AML-193 (cell line): ENCODE data around the gene KLF9.

Source experiments
- DNase-seq, 2 experiments: peaks; one replicate each; lab custom pipeline; 2025; lab: John Stamatoyannopoulos, UW

Gene KLF9

DNA sequence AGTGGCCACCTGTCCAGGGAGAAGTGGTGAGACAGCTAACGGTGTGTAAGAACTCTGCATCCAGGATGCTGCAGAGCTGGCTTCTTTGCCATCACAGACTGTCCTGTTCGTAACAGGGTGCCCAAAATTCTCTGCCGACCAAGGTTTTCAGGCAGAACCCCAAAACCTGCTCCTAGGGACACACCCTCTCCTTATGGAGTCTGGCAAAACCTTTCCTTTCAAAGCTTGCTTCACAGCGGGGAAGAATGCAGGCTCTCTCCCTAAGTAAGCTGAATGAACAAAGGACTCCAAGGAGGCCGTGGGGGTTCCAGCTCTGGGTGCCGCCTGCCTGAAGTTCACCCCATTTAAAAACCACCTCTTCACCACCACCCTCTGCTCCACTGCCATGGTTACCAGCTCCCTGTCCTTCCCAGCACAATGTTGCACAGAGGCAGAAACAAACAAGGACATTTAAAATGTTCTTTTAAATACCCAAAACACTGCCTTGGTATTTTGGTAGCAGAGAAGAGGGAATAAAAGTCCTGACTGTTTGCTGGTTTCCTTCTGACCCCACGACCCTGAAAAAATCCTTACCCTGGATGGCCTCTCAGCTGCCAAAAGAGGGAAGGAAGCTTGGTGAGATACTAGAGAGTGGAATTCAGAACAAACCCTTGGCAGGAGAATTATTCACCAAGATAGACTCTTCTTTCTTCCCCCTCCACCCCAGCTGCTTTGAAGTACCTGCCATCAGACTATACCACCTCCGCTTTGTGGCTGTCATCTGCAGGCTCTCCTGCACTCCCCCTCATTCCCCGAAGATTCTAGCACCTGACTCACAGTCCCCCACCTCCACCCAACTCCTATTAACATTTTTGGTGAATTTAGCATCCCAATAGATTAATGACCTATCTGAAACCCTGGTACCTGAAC, 7.1 kb upstream of the KLF9 start:
- peak; percentile 24 to 27 for DNase-seq

DNA sequence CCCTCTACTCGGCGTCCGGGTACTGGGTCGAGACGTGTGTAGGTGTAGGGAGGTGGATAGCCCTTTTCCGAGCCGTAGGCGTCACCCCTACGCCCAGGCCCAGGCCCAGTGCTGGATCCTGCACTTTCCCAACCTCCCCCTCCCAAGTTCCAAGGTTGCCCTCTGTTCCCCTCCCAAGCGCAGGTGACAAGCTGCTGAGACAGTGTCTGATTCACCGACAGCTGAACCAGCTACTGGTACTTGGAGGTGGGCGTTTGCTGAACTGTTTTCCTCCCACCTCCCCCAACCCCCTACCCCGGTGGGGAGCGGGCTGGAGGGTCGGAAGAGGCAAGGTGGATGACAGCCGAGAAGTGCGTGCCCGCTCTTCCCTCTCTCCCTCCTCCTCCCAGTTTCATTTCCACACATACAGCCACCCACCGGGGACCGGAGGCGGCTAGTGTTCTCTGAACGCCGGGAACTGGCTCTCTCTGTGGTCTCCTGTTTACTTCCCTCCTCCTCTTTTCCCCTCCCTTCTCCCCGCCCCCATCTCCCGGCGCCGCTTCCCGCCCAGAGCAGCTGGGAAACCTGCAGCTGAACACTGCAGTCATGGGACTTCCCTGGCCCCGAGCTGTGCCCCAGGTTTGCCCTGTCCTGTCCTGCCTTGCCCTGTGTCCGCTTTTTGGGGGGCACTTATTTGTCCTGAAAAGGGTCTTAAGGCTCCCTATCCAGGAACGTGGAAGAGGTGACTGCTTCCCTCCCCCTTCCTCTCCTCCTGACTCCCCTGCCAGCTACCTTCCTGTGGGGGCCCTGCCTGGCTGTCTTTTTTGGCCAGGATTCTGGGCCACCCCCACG, 6.2 kb upstream of the KLF9 start:
- DNase-seq = peak; percentile 50 to 52

DNA sequence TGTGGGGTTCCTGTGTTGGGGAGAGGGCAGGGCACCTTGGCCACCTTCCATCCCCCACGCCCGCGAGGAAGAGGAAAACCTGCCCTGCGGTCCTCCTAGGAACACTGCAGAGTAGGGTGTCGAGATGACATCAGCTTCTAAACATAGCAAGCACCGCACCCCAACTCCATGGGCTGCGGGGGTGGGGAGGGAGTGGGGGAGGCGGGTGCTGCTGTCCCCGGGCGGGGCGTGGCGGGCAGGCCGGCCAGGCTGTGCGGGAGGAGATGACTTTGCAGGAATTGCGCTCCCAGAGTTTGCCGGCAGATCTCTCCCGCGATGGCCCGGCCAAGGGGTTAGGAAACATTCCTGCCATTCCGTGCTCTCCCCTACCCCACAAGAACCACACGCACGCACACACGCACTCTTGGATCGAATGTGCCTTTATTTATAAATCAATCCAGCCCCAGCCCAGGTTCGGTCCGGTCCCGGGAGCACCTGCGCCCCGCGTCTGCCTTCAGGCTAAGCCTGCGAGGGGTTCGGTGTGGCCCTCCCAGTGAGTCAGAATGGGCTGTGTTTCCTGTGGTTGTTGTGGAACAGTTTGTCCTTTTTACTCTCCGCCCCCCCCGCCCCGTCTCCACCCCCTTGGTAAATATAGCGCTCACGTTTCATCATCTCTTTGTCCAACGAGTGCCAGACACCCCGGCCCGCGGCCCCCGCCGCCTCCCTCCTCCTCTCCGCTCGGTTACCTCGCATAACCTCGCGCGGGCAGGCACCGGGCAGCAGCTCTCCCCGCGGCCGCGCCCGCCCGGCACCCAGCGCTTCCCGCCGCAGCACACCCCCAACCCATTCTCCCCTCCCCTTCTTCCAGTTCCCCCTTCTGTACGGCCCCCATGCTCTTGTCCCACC, 5.3 kb upstream of the KLF9 start:
- DNase-seq = peak; percentile 93 to 96

DNA sequence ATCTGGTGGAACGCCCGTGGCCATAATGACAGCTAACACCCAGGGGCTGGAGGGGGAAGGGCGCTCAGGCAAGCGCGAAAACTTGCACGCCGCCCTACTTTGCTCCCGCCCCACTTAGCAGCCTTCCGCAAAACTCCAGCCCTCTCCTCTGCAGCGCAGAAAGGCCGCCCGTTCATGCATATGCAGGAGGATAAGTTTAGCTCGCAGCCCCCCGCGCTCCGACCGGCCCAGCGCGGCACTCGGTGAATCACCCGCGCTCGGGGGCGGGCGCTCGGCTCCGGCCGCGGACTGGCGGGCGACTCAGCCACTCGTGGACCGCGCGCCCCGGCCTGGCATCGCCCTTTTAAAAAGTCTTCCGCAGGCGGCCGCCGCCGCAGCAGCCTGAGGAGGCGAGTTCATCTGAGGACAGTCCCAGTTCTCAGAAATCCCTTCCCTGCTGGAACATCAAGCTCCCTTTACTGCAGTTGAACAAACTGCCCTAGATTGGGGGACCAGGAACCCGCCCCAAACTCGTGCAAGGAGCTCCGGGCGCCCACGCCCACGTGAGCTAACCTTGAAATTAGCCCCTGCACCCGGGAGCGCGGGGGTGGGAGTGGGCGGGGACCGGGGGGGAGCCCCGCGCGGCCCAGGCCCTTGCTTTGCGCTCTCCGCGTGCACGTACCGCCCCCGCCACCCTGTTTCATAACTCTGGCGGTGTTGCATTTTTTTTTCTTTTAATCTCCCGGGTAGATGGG, 4.5 kb upstream of the KLF9 start:
- peak; percentile 96 to 99 for DNase-seq

- DNase-seq = no peak
Measured at GRCh38 chr9:70415476-70415875, 1.0 kb upstream of the KLF9 start.

DNA sequence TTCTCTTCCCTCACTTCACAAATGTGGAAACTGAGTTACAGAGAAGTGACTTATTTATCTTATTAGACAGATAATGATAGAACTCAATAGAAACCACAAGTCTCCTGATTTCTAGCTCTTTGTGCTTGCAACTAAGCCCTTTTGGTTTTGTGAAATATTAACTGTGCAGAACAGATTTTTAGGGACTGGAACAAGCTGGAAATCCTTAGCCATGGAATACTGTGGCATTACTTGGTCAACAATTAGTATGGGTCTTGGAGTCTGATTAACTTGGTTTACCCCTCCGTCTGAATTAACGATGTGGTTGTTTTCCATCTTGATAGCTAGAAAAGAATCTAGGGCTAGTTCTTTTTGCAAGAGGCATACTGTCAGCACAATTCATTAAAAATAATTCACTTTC, 584 bp upstream of the KLF9 start:
- DNase-seq = no peak

DNA sequence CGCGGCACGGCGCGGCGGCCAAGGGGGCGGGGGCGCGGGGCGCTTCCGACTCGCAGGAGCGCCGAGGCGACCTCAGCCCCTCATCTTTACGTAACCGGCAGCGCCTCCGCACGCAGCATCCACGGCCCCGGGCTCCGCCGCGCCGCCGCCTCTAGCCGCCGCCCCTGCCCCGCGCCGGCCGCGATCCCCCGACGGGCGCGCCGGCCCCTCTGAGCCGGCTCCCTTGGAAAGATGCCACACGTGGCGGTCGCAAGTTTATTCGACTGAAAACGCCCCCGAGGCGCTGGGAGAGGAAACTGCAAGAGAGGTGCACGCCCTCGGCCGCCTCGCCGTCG, 1.0 kb downstream of the KLF9 start:
- no peak for DNase-seq

- DNase-seq = no peak
Measured at GRCh38 chr9:70412832-70413463, 1.5 kb downstream of the KLF9 start.

GRCh38 chr9:70411930-70412831, 2.3 kb downstream of the KLF9 start:
- DNase-seq = no peak

DNA sequence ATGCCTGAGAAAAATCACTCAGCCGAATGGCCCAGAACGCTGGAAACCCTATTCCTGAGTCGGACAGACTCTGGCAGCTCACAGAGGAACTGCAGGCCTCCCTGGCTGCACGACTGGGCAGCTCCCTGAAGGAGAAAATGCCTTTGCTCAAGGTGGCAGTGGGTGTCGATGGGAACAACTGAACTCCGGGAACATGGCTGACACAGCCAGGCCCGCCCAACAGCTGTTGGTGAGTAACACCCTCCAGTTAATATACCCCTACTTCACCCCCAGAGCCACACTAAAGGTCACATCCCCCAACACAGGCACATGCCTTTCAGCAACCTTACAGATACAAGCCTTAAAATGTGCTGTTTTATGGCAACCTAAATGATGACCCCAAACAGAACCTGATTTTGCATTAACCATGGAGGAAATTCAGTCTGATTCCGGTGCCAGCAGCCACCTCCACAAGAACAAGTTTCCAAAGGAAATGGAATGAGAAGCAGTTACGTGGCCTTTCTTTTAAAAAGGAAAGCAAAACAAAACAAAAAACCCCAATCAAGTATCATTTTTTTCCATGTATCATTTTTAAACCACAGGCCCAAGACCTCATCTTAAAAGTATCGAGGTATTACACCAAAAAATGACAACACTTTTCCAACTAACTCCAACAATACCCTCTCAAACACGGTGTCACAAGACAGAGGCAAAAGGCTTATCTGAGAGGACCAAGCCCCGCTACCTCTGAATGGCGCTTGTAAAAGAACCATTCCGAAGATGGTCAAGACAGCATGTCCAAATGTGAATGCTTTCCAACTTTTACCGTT, 3.1 kb downstream of the KLF9 start:
- no peak for DNase-seq

DNA sequence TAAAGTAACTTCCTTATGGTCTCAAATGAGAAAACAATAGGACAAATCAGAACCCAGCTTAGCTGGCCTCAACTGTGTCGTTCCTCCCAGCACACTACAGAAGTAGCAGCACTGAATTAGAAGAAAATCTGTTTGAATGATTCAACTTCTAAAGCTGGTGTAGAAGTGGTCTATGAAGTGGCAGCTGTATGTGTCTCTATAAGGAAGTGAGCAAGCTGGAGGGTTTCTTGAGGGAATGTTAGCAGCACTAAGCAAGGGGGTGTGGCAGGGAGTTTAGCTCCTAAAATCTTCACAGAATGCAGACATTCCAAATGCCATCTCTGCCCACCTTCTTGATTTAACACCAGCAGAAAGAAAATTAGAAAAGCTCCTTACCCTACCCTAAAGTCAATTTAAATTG, 4.1 kb downstream of the KLF9 start:
- DNase-seq = no peak

DNA sequence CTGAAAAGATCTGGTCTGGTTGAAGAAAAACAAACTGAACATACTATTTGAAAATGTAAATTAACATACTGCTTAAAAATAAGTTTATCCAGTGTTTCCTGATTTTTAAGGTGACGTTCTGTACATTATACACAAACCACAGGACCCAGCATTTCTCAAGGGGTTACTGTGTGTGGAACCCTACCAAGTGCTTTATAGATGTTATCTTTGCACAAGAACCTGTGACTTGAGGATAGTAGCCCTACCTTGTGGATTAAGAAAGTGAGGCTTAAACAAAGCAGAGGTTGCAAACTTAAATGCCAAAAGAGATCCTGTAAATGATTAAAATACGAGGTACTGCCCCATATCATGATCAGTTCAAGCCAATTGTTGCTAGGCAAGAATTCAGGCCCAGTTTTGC, 4.7 kb downstream of the KLF9 start:
- no peak for DNase-seq

GRCh38 chr9:70409280-70409679, 5.2 kb downstream of the KLF9 start:
- DNase-seq = no peak

GRCh38 chr9:70408393-70409040, 5.9 kb downstream of the KLF9 start:
- DNase-seq = no peak

GRCh38 chr9:70407081-70407503, 7.4 kb downstream of the KLF9 start:
- DNase-seq = no peak

DNA sequence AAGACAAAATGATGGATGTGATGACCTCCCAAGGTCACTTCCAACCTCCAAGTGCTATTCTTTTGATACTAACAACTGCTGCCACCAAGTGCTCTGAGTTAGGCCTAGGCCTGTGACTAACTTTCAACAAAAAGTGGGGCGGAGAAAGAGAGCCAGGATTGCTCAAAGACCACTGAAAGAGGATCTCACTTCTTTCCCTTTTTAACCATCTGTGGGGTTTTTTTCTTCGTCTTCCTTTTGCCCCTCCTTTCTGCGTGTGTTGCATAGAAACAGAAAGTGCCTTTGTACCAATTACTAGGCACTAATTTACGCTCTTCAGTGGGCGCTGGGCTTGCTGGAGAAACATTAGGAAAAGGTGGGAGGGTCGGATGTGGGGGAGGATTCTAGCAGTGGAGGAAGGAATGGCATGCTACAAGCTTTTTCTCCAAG, 8.0 kb downstream of the KLF9 start:
- no peak for DNase-seq

GRCh38 chr9:70405808-70406433, 8.5 kb downstream of the KLF9 start:
- no peak for DNase-seq

GRCh38 chr9:70404261-70404660, 10.2 kb downstream of the KLF9 start:
- DNase-seq = no peak
